ENCODE results near the gene AKR1C8. TPM values are rescaled to one million over a fixed set of nuclear protein-coding genes. Genes with fewer than 3 reads are reported as not detected.
"Not testable (repeated sequence)": the region's sequence is repeated elsewhere in the genome, so short reads cannot be mapped to it uniquely, and the experiment has no call there.

Gene AKR1C8
- not detected in 2 replicates for total RNA-seq

DNA sequence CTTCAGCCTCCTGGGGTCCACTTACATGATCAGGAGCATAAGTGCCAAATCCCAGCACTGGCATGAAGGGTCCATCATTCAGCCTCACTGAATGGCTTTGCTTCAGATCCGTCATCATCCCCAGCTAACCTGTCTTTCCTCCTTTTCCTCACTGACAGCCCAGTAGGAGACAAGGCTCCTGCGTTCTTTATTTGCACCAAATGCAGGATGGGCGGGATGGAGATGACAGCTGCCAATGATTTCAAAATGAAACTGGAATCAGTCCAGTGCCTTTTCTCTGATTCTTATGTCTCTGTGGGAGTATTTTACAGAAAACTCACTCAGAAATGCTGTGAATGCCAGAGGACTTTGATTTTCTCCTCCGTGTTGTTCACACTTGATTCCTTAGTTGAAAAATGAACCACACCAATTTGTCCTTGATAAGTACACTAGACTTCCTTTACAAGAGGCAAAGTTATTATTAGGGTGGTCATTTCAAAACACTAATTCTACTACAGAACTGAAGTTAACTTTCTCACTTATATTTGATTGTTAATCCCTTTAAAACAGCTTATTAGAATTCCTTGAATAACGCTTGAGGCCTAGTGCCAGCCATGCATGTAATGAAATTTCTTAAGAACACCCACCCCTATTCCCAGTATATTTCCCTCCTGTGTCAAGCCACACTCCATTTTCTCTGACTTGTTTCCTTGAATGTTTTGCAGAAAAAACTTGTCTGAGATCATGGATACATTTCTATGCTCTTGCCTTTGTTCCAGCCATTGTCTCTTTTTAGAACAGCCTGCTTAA is at the start of gene AKR1C8:
Gene AKR1C8 (minus strand): TSS at position 164 of the 789 bp plus-strand sequence. CDS start 46 bp downstream, at position 118.
- Mint-ChIP-seq H3K27ac (no peak within 1 kb of the TSS), H3K27me3 (peaks cover 2% of the 10 kb centered on the region), H3K4me3 (no peak within 1 kb of the TSS), H3K36me3 (ENCODE audit: low read depth) (no peaks in the 10 kb centered on the region), H3K9me3 (no peaks in the 10 kb centered on the region), H3K4me1 (no peaks in the 10 kb centered on the region)
- DNase-seq (no peak), ATAC-seq (ENCODE audit: low read depth) (no peak)
- ChIA-PET POLR2A (no interaction called here), CTCF (no interaction called here)
- intact Hi-C loops (cut with micrococcal nuclease) = no loop called here
- TF ChIP-seq CTCF (IDR thresholded peaks at IDR 0.05) = no peak

DNA sequence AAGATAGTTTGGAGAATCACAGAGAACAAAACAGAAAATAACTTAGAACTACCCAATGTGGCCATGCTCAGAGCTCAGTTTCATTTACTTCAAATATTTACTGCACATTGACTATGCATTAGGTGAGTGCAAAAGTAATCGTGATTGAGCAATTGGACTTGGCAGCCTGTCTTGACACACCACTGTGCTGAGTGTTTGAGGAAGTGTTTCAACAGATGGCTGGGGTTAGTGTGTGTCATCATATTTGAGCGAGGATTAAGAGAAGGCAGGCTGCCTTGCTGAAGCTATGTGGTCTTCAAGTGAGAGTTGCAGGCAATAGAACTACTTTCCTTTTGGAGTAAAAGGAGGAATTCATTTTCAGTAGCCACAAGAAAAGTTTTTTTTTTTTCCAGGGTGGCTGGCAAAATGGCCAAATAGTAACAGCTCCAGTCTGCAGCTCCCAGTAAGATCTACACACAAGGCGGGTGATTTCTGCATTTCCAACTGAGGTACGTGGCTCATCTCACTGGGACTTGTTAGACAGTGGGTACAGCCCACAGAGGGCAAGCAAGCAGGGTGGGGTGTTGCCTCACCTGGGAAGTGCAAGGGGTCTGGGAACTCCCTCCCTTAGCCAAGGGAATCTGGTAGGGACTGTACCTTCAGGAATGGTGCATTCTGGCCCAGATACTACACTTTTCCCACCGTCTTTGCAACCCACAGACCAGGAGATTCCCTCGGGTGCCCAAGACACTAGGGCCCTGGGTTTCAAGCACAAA is 49.3 kb upstream of the AKR1C8 start:
- CTCF ChIA-PET = no interaction called here
- no peak for ATAC-seq (ENCODE audit: low read depth)
- Mint-ChIP-seq H3K4me3 (no peak overlapping the region), H3K36me3 (ENCODE audit: low read depth) (no peaks in the 10 kb centered on the region), H3K9me3 (peaks cover 19% of the 10 kb centered on the region), H3K4me1 (no peaks in the 10 kb centered on the region), H3K27ac (no peak overlapping the region), H3K27me3 (no peaks in the 10 kb centered on the region)
- no peak for DNase-seq
- POLR2A ChIA-PET = no interaction called here
- intact Hi-C loops (cut with micrococcal nuclease) = no loop called here
- TF ChIP-seq CTCF (IDR thresholded peaks at IDR 0.05) = no peak

- no peak for DNase-seq
- Mint-ChIP-seq H3K4me1 (no peaks in the 10 kb centered on the region), H3K36me3 (ENCODE audit: low read depth) (no peaks in the 10 kb centered on the region), H3K27me3 (no peaks in the 10 kb centered on the region), H3K9me3 (peaks cover 19% of the 10 kb centered on the region), H3K27ac (no peak overlapping the region), H3K4me3 (no peak overlapping the region)
- TF ChIP-seq CTCF (IDR thresholded peaks at IDR 0.05) = no peak
- ChIA-PET POLR2A (no interaction called here), CTCF (no interaction called here)
- no peak for ATAC-seq (ENCODE audit: low read depth)
- intact Hi-C loops (cut with micrococcal nuclease) = no loop called here
These were observed 48.4 kb upstream of the AKR1C8 start for GRCh38 chr10:5233324-5233723.

DNA sequence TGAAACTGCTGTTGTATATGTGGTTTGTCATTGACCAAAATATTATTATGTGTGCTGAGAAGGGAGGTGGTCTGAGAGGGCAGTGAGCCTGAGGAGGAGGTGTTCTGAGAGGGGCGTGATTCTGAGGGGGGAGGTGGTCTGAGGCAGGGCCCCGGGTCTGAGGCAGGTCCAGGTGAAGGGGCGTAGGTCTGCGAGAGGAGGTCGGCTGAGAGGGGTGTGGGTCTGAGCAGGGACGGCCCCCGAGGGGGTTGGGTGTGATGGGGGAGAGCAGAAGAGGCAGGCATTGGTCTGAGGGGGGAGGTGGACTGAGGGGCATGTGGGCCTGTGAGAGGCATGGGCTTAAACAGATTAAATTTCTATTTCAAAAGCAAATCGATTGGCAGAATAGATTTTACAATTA is 44.1 kb upstream of the AKR1C8 start:
- no peak for TF ChIP-seq CTCF (IDR thresholded peaks at IDR 0.05)
- Mint-ChIP-seq H3K4me1 (no peaks in the 10 kb centered on the region), H3K4me3 (no peak overlapping the region), H3K27ac (no peak overlapping the region), H3K9me3 (peaks cover 2% of the 10 kb centered on the region), H3K27me3 (peaks cover 3% of the 10 kb centered on the region), H3K36me3 (ENCODE audit: low read depth) (no peaks in the 10 kb centered on the region)
- ChIA-PET CTCF (no interaction called here), POLR2A (no interaction called here)
- no peak for ATAC-seq (ENCODE audit: low read depth)
- DNase-seq = no peak
- intact Hi-C loops (cut with micrococcal nuclease) = no loop called here

DNA sequence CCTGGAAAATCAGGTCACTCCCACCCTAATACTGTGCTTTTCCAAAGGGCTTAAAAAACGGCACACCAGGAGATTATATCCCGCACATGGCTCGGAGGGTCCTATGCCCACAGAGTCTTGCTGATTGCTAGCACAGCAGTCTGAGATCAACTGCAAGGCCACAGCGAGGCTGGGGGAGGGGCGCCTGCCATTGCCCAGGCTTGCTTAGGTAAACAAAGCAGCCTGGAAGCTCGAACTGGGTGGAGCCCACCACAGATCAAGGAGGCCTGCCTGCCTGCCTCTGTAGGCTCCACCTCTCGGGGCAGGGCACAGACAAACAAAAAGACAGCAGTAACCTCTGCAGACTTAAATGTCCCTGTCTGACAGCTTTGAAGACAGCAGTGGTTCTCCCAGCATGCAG is 38.0 kb upstream of the AKR1C8 start:
- intact Hi-C loops (cut with micrococcal nuclease); CTCF ChIA-PET; H3K27ac Mint-ChIP-seq; H3K9me3 Mint-ChIP-seq; H3K27me3 Mint-ChIP-seq; H3K4me3 Mint-ChIP-seq; H3K4me1 Mint-ChIP-seq; DNase-seq; ATAC-seq (ENCODE audit: low read depth); POLR2A ChIA-PET; H3K36me3 Mint-ChIP-seq (ENCODE audit: low read depth): not testable (repeated sequence)

All from activated B cell treated with CpG ODN at 0.5 μM for 24 hours (primary cell).